NCI-H1105 treated with DMSO at 0.1 percent for 48 hours (cell line): Measurements from ENCODE around the gene IMPA2.
"Not testable (repeated sequence)": the region's sequence is repeated elsewhere in the genome, so short reads cannot be mapped to it uniquely, and the experiment has no call there.

ENCODE experiments used
- DNase-seq: peaks from one replicate; lab custom pipeline; 2025; lab: John Stamatoyannopoulos, UW

The IMPA2 gene

GRCh38 chr18:11962597-11962996, 18.7 kb upstream of the IMPA2 start:
- no peak for DNase-seq

GRCh38 chr18:11963991-11964484, 17.3 kb upstream of the IMPA2 start:
- DNase-seq = no peak

GRCh38 chr18:11969904-11970835, 11.1 kb upstream of the IMPA2 start:
- DNase-seq = no peak

GRCh38 chr18:11970836-11971226, 10.5 kb upstream of the IMPA2 start:
- DNase-seq = not testable (repeated sequence)

GRCh38 chr18:11972371-11973174, 8.7 kb upstream of the IMPA2 start:
- DNase-seq = no peak

GRCh38 chr18:11974741-11975325, 6.5 kb upstream of the IMPA2 start:
- DNase-seq = no peak

GRCh38 chr18:11975723-11976122, 5.6 kb upstream of the IMPA2 start:
- DNase-seq = no peak

GRCh38 chr18:11976315-11977152, 4.8 kb upstream of the IMPA2 start:
- no peak for DNase-seq

GRCh38 chr18:11977153-11977466, 4.2 kb upstream of the IMPA2 start:
- no peak for DNase-seq

GRCh38 chr18:11978956-11979355, 2.4 kb upstream of the IMPA2 start:
- DNase-seq = no peak

- no peak for DNase-seq
These were observed 1.2 kb upstream of the IMPA2 start for GRCh38 chr18:11980163-11980493.

- no peak for DNase-seq
These were observed 664 bp upstream of the IMPA2 start for GRCh38 chr18:11980494-11981191.

- peak; percentile 45 for DNase-seq
These were observed 448 bp downstream of the IMPA2 start for GRCh38 chr18:11981543-11982366.

GRCh38 chr18:11982981-11983380, 1.7 kb downstream of the IMPA2 start:
- DNase-seq = no peak

GRCh38 chr18:11983592-11983991, 2.3 kb downstream of the IMPA2 start:
- no peak for DNase-seq

GRCh38 chr18:11984091-11984490, 2.8 kb downstream of the IMPA2 start:
- DNase-seq = no peak

- no peak for DNase-seq
These were observed 4.3 kb downstream of the IMPA2 start for GRCh38 chr18:11985586-11985985.

GRCh38 chr18:11986061-11986460, 4.8 kb downstream of the IMPA2 start:
- no peak for DNase-seq

- DNase-seq = no peak
These were observed 6.2 kb downstream of the IMPA2 start for GRCh38 chr18:11987527-11987926.

- no peak for DNase-seq
These were observed 7.9 kb downstream of the IMPA2 start for GRCh38 chr18:11989174-11989573.
